Esophagus muscularis mucosa (tissue), 4 donors: Measurements from ENCODE around the gene ADSL. TPM values are rescaled to one million over a fixed set of nuclear protein-coding genes. Genes with fewer than 3 reads are reported as not detected.
"Not testable (repeated sequence)": the region's sequence is repeated elsewhere in the genome, so short reads cannot be mapped to it uniquely, and the experiment has no call there.

Source experiments
- DNase-seq: peaks from one replicate; pipeline ENCODE4 v3.0.0-alpha.2; 2017; ENCODE audit errors: extremely low spot score
- H3K27ac ChIP-seq, 4 donors: fragments of 200-600 bp; sonication (generic); replicated peaks in 1 of 4; 1 replicate in 3 of 4; 2 replicates in 1 of 4; pipeline ENCODE4 v1.5.1; 2016 to 2019; ENCODE audit warnings: mild to moderate bottlenecking in 1 of 4
- H3K27me3 ChIP-seq, 4 donors: fragments of 200-600 bp; sonication (generic); one replicate each; pipeline versions ENCODE4 v1.5.1 to v1.6.0; 2016 to 2019
- H3K36me3 ChIP-seq, 4 donors: fragments of 200-600 bp; sonication (generic); one replicate each; pipeline ENCODE4 v1.5.1; 2016 to 2019
- H3K4me1 ChIP-seq, 4 donors: fragments of 200-600 bp; sonication (generic); one replicate each; pipeline ENCODE4 v1.5.1; 2016 to 2019
- H3K4me3 ChIP-seq, 4 donors: fragments of 200-600 bp; sonication (generic); 1 replicate in 2 of 4; 2 replicates in 2 of 4; pipeline ENCODE4 v1.5.1; 2016 to 2019; ENCODE audit warnings: mild to moderate bottlenecking in 4 of 4, moderate library complexity in 1 of 4
- H3K9me3 ChIP-seq, 4 donors: fragments of 200-600 bp; sonication (generic); 1 replicate in 3 of 4; 2 replicates in 1 of 4; pipeline ENCODE4 v1.5.1; 2016 to 2019
- EP300 ChIP-seq: sonication (generic); formaldehyde crosslinking; IDR thresholded peaks from one replicate; pipeline ENCODE4 v1.6.1; 2017; ENCODE audit warnings: antibody characterized with exemption
- POLR2A ChIP-seq: fragments of 450-650 bp; IDR thresholded peaks from one replicate; pipeline ENCODE4 v1.6.1; 2017; ENCODE audit warnings: antibody characterized with exemption, moderate library complexity, mild to moderate bottlenecking, low read depth
- POLR2AphosphoS5 ChIP-seq, 2 donors: sonication (generic); formaldehyde crosslinking; IDR thresholded peaks; one replicate each; pipeline ENCODE4 v1.6.1; 2017; ENCODE audit warnings: antibody characterized with exemption in 2 of 2
- WGBS: methylation state at CpG from one replicate; pipeline ENCODE4 v1.1.5; 2018; 5-methylcytosine and 5-hydroxymethylcytosine counted together
- intact Hi-C: fragments of 100-400 bp; cut with DNase I; formaldehyde crosslinking; loops from one replicate; pipeline ENCODE4 v1.15.1; 2023
- total RNA-seq, 4 donors: library from RNA; depleted of rRNA; stranded (reverse); fragments of >200 nt; gene quantifications; one replicate each; pipeline versions ENCODE4 v1.1.0 to v1.2.1, GENCODE V29; 2016
- TF ChIP-seq, protein P1 (sequence below), 3 experiments: fragments of 200-600 bp in 2 of 3; fragments of 450-650 bp in 1 of 3; sonication (generic) in 2 of 3; IDR thresholded peaks; one replicate each; pipeline ENCODE4 v1.5.1; 2017 to 2019; ENCODE audit warnings: antibody characterized with exemption in 3 of 3, mild to moderate bottlenecking in 2 of 3, moderate library complexity in 1 of 3

The ADSL gene
- total RNA-seq, 4 donors from 2014 or later = 58.7 to 91.1 (median 76.3) TPM

DNA sequence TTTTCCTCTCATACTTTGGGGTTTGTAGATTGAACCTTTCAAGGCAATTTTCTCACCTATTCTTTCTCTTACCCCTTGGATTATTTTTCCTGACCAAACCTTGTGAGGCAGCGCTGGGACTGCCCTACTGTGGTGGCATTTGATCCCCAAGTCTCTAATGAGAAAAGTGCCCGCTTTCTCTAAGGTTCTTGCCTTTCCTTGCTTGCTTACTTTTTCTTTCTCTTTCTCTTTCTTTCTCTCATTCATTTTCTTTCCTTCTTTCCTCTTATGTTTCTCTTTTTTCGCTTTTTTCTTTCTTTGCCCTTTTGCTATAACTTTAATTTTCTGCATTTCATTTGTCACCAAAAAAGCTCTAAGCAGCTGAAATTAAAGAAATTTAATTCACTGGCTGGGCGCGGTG lies 40.7 kb upstream of the ADSL start:
- Histone ChIP-seq H3K9me3 (no peaks in the 10 kb centered on the region), H3K27ac (peak overlapping the region; percentile 70 to 78 (median 74)), H3K4me3 (no peak overlapping the region), H3K27me3 (no peaks in the 10 kb centered on the region), H3K4me1 (peaks cover 6 to 52% (median 49%) of the 10 kb centered on the region in 4 donors), H3K36me3 (peaks cover 9 to 89% (median 48%) of the 10 kb centered on the region in 4 donors)
- intact Hi-C loops = no loop called here
- WGBS = 94% methylated on average over 5 of the region's 5 CpGs
- TF ChIP-seq EP300 (no peak), POLR2A (no peak), POLR2AphosphoS5 (IDR thresholded peaks at IDR 0.05) (no peak)
- TF ChIP-seq, protein P1, sequence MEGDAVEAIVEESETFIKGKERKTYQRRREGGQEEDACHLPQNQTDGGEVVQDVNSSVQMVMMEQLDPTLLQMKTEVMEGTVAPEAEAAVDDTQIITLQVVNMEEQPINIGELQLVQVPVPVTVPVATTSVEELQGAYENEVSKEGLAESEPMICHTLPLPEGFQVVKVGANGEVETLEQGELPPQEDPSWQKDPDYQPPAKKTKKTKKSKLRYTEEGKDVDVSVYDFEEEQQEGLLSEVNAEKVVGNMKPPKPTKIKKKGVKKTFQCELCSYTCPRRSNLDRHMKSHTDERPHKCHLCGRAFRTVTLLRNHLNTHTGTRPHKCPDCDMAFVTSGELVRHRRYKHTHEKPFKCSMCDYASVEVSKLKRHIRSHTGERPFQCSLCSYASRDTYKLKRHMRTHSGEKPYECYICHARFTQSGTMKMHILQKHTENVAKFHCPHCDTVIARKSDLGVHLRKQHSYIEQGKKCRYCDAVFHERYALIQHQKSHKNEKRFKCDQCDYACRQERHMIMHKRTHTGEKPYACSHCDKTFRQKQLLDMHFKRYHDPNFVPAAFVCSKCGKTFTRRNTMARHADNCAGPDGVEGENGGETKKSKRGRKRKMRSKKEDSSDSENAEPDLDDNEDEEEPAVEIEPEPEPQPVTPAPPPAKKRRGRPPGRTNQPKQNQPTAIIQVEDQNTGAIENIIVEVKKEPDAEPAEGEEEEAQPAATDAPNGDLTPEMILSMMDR (IDR thresholded peaks at IDR 0.05) = no peak
- DNase-seq = no peak

DNA sequence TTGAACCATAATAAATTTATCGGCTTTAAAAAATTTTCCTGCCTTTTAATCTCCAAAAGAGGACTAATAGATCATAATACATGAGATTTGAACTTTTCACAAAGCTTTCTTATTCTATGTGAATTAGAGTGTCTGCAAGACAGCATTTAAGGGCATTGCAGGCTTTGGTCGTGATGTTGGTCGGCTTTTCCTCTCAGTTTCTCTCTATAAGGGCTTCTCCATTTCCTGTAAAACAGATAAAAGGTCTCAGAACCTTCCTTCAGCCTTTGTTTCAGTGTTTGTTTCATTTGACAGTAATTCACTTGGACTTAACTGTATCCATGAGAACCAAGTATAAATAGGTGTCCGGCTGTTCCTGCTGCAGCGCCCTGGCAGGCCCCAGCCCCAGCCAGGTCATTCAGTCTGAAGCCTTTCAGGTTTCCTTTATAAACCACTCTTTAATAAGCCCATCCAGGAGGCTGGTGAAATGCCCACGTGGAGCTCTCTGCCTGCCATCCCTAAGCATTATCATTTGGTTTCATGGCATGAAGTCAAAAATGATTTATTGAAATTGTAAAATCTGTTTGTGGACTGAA lies 37.2 kb upstream of the ADSL start:
- Histone ChIP-seq H3K9me3 (no peaks in the 10 kb centered on the region), H3K4me3 (no peak overlapping the region), H3K27ac (peak overlapping the region; percentile 70 to 78 (median 74)), H3K27me3 (no peaks in the 10 kb centered on the region), H3K4me1 (peaks cover 9 to 68% (median 67%) of the 10 kb centered on the region in 4 donors), H3K36me3 (peaks cover 17 to 90% (median 48%) of the 10 kb centered on the region in 4 donors)
- DNase-seq = no peak
- TF ChIP-seq EP300 = no peak
- no peak for TF ChIP-seq POLR2AphosphoS5 (IDR thresholded peaks at IDR 0.05)
- TF ChIP-seq, protein P1 (IDR thresholded peaks at IDR 0.05) = no peak
- TF ChIP-seq POLR2A = no peak
- WGBS = 54% methylated on average over 6 of the region's 6 CpGs
- intact Hi-C loops = no loop called here

- H3K27ac ChIP-seq = peak overlapping the region; percentile 70 to 78 (median 74)
- DNase-seq = no peak
- no peaks in the 10 kb centered on the region for H3K27me3 ChIP-seq
- intact Hi-C loops = no loop called here
- H3K36me3 ChIP-seq = peaks cover 17 to 94% (median 53%) of the 10 kb centered on the region in 4 donors
- H3K4me3 ChIP-seq = no peak overlapping the region
- peaks cover 9 to 68% (median 67%) of the 10 kb centered on the region in 4 donors for H3K4me1 ChIP-seq
- TF ChIP-seq POLR2AphosphoS5 (IDR thresholded peaks at IDR 0.05) (no peak), POLR2A (no peak), EP300 (no peak)
- TF ChIP-seq, protein P1 (IDR thresholded peaks at IDR 0.05) = no peak
- no peaks in the 10 kb centered on the region for H3K9me3 ChIP-seq
Measured at GRCh38 chr22:40309631-40310030, 36.7 kb upstream of the ADSL start.

GRCh38 chr22:40310081-40310767 lies 36.1 kb upstream of the ADSL start:
- H3K4me1 ChIP-seq = peaks cover 9 to 68% (median 67%) of the 10 kb centered on the region in 4 donors
- WGBS = 34% methylated on average over 9 of the region's 9 CpGs
- intact Hi-C loops = no loop called here
- no peaks in the 10 kb centered on the region for H3K9me3 ChIP-seq
- peak overlapping the region in 3 of 4 donors; percentile 0 to 42 (median 19) for H3K4me3 ChIP-seq
- peaks cover 20 to 96% (median 56%) of the 10 kb centered on the region in 4 donors for H3K36me3 ChIP-seq
- TF ChIP-seq POLR2AphosphoS5 (IDR thresholded peaks at IDR 0.05) (peak; percentile 22 to 44), POLR2A (no peak)
- no peak for DNase-seq
- H3K27me3 ChIP-seq = no peaks in the 10 kb centered on the region
- H3K27ac ChIP-seq = peak overlapping the region; percentile 70 to 78 (median 74)

- 42% methylated on average over 5 of the region's 5 CpGs for WGBS
- no peaks in the 10 kb centered on the region for H3K27me3 ChIP-seq
- TF ChIP-seq POLR2A (no peak), EP300 (no peak), POLR2AphosphoS5 (IDR thresholded peaks at IDR 0.05) (no peak)
- TF ChIP-seq, protein P1 (IDR thresholded peaks at IDR 0.05) = no peak
- intact Hi-C loops = no loop called here
- no peaks in the 10 kb centered on the region for H3K9me3 ChIP-seq
- H3K27ac ChIP-seq = peak overlapping the region; percentile 70 to 78 (median 74)
- peaks cover 25 to 96% (median 59%) of the 10 kb centered on the region in 4 donors for H3K36me3 ChIP-seq
- H3K4me3 ChIP-seq = peak overlapping the region in 3 of 4 donors; percentile 0 to 42 (median 19)
- no peak for DNase-seq
- peaks cover 9 to 68% (median 65%) of the 10 kb centered on the region in 4 donors for H3K4me1 ChIP-seq
Measured at GRCh38 chr22:40310768-40311120, 35.6 kb upstream of the ADSL start.

GRCh38 chr22:40311646-40312045 lies 34.7 kb upstream of the ADSL start:
- Histone ChIP-seq H3K27ac (peak overlapping the region; percentile 70 to 78 (median 74)), H3K4me1 (peaks cover 9 to 59% (median 57%) of the 10 kb centered on the region in 4 donors), H3K36me3 (peaks cover 34 to 96% (median 68%) of the 10 kb centered on the region in 4 donors)
- H3K9me3 ChIP-seq, H3K4me3 ChIP-seq, intact Hi-C loops, H3K27me3 ChIP-seq, DNase-seq: not testable (repeated sequence)
- 95% methylated on average over 12 of the region's 12 CpGs for WGBS
